HUDEP-2 (cell line): ENCODE measurements around the gene ACTR5.
"Not testable (repeated sequence)": the region's sequence is repeated elsewhere in the genome, so short reads cannot be mapped to it uniquely, and the experiment has no call there.

Source experiments
- DNase-seq, 76 experiments: peaks; one replicate each; lab custom pipeline; 2025; ENCODE audit not compliant: unreplicated experiment in 76 of 76; lab: John Stamatoyannopoulos, UW

The ACTR5 gene

GRCh38 chr20:38764567-38765318, 16.5 kb downstream of the ACTR5 start:
- peak in 60 of 76 experiments; percentile 5 to 77 (median 39) for DNase-seq

- DNase-seq, result no peak
These were observed 17.8 kb downstream of the ACTR5 start for GRCh38 chr20:38766071-38766470.

- no peak for DNase-seq
These were observed 21.4 kb downstream of the ACTR5 start for GRCh38 chr20:38769376-38770295.

- DNase-seq, result no peak
These were observed 22.3 kb downstream of the ACTR5 start for GRCh38 chr20:38770546-38770945.

GRCh38 chr20:38770970-38771369, 22.7 kb downstream of the ACTR5 start:
- DNase-seq, result no peak

DNA sequence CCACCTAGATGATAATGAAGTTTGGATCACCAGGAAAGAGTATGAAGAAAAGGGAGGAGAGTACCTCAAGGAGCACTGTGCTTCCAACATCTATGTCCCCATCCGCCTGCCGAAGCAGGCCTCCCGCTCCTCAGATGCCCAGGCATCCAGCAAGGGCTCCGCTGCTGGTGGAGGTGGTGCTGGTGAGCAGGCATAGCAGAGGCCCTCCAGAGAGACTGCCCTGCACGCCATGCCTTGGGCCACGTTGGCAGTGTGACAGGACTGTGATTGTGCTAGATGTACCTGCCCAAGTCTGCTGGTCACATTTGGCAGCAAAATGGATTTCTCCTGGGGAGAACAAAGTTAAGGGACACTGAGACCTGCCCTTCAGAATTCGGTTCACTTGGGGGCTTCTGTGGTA, 23.4 kb downstream of the ACTR5 start:
- DNase-seq, result no peak

- no peak for DNase-seq
These were observed 25.9 kb downstream of the ACTR5 start for GRCh38 chr20:38774167-38774566.

DNA sequence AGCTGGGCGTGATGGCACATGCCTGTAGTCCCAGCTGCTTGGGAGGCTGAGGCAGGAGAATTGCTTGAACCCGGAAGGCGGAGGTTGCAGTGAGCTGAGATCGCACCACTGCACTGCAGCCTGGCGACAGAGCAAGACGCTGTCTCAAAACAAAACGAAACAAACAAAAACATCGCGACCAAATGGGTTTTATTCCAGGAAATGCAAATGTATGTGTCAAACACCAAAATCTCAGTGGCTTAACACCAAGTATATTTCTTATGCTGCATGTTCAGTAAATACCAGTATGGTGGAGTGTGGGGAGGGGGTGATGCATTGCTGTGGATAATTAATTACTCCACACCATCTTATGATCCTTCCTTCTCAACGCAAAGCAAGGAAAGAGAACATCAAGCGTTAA, 28.1 kb downstream of the ACTR5 start:
- DNase-seq, result no peak

DNA sequence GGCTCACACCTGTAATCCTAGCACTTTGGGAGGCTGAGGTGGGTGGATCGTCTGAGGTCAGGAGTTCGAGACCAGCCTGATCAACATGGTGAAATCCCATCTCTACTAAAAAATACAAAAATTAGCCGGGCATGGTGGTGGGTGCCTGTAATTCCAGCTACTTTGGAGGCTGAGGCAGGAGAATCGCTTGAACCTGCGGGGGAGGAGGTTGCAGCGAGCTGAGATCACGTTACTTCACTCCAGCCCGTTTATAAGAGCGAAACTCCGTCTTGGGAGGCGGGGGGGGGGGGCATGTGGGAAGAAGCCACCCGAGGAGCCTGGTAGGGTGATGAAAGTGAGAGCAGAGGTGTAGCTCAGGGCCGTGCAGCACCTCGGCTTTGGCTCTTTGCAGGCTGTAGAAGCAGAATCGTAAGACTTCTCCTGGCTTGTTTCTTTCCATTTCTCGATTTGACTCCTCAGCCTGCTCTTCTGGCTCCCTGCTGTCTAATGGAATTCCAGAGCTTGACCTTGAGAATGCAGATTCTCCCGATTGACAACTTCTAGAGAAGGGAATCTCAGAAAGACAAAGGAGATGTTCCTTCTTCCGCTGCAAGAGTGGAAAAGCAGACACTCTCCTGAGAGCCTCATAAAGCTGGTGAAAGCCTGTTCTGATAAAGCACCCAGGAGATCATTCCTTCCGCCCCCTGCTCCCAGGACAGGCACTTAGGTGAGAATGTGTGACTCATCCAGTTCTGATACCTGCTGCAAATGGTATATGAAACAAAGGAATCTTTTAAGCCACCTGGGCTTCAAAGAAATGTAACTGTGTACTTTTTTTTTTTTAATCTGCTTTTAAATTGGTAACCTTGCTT, 31.2 kb downstream of the ACTR5 start:
- DNase-seq, result no peak

DNA sequence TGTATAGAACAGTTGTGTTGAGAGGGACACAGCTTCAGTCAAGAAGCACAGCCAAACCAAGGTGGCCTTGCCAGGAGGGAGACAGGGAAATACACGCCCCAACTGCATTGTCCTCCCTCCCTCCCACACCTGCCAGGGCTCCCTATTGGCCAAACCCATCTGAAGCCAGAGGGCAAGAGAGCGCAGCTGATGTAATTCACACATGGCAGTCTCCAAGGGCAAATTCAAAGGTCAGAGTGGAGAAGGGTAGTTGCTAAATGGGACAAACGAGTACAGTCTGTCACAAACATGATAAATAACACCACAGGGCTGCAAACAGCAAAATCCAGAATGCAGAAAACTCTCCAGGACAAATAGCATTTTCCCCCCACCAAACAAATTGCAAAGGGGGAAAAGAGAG, 34.0 kb downstream of the ACTR5 start:
- DNase-seq, result no peak

DNA sequence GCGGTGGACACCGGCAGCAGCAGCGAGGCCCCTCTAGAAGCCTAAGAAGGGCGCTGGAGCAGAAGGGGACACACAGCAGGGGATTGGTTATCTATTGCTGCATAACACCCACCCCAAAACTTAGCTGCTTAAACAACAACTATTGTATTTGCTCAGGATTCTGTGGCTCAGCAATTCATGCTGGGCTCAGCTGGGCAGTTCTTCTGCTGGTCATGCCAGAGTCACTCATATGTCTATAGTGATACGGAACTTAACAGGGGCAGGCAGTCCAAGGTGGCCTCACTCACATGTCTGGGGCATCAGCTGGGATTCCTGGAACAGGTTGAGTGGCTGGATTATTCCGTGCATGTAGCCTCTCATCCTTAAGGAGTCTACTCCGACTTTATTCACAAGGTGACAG, 39.6 kb downstream of the ACTR5 start:
- no peak for DNase-seq

DNA sequence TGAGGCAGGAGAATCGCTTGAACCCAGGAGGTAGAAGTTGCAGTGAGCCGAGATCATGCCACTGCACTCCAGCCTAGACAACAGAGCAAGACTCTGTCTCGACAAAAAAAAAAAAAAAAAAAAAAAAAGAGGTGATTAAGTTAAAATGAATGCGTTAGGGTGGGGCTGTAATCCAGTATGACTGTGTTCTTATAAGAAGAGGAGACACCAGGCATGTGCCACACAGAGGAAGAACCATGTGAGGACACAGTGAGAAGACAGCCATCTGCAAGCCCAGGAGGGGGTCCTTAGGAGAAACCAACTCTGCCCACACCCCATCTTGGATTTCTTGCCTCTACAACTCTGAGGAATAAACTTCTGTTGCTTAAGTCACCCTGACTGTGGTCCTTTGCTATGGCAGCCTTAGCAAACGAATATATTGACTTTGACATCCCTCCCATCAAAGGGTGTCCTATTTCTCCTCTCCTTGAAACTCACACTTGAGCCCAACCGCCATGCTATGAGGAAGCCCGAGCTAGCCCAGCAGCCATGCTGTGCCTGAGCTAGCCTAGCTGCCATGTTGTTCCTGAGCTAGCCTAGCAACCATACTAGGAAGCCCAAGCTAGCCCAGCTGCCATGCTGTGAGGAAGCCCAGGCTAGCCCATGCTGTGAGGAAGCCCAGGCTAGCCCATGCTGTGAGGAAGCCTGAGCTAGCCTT, 41.4 kb downstream of the ACTR5 start:
- no peak for DNase-seq

DNA sequence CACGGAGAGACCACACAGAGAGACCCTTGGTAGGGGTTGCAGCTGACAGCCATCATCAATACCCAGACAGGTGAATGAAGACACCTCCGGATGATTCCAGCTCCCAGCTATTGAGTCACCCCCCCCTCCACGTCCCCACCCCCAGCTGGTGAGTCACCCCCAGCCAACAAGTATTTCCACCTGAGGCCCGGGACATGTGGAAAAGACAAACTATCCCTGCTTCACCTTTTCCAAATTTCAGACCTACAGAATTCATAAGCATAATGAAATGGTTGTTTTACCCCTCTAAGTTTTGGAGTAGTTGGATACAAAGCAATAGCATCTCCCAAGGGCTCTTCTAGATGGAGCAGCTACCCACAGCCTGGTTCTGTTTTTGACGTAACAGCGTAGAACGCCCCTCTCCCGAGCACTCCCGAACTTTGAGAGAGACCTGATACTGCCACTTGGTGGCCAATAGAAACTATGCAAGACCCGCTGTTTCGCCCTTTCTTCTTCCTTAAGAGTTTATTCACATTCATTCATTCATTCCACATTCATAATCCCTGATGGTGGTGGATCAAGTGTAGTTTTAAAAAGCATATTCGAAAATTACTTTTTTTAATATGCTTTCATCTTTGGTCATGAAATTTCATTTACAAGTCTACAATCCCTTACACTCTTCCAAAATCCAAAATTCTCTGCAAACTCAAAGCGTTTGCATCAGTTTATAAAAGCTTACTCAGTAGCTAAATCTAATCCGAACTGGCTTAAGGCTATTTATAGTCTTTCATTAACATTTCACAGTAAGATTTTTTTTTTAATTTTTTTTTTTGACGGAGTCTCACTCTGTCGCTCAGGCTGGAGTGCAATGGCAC, 42.2 kb downstream of the ACTR5 start:
- no peak for DNase-seq

DNA sequence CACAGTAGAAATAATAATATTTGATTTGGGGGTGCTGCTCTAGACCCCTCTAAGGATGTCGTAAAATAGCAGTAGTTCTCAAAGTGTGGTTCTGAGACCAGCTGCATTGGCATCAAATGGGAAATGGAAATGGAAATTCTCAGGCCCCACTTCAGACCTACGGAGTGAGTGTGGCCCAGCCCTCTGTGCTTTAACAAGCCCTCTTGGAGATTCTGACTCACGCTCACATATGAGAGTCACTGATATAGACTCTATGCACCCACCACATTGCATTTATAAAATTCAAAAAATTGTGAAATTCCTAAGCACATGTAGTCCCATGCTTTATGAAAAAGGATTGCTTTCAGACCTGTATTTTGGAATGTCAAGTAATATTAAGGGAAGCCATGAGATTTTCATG, 43.0 kb downstream of the ACTR5 start:
- peak in 2 of 76 experiments; percentile 2 to 4 for DNase-seq

- no peak for DNase-seq
These were observed 43.7 kb downstream of the ACTR5 start for GRCh38 chr20:38791940-38792339.

DNA sequence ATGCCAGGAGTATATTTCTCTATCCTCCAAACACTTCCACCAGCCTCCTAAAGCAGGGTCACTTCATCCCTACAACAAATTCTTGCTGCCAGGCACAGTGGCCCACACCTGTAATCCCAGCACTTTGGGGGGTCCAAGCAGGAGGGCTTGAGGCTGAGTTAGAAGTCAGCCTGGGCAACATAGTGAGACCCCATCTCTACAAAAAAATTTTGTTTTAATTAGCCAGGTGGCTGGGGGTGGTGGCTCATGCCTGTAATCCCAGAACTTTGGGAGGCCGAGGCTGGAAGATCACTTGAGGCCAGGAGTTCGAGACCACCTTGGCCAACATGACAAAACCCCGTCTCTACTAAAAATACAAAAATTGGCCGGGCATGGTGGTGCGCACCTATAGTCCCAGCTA, 45.8 kb downstream of the ACTR5 start:
- not testable (repeated sequence) for DNase-seq

DNA sequence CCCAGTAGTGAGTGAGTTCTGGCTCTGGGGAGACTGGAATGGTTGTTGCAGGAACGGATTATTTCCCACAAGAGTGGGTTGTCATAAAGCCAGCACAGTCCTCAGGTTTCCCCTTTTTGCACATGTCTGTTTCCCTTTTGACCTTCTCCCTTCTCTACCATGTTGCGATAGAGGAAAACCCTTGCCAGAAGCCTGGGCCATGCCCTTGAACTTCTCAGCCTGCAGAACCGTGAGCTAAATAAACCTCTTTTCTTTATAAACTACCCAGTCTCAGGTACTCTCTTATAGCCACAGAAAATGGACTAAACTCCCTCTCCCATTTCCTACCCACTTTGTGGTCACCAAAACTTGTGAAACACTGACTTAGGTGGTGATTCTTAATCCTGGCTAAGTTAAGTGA, 50.0 kb downstream of the ACTR5 start:
- no peak for DNase-seq

DNA sequence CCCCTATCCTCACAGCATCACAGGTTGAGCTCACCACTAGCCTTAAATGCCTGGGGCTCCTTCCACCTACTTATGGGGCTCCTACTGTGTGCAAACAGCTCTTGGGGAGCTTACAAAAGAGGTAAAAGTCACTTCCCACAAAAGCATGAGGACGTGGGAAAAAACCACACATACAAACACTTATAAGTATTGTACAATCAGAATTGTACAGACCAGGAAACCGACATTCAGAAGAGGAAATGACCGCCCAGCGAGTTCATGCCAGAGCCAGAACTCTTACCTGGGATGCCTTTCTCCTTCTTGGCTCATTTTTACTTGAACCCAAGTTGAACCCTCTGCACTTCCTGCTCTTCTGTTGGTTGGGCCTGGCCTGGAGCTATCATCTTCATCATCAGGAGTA, 50.9 kb downstream of the ACTR5 start:
- DNase-seq, result no peak

GRCh38 chr20:38800882-38801281, 52.6 kb downstream of the ACTR5 start:
- no peak for DNase-seq
